HG03520 (cell line): Measurements from ENCODE around the gene DNAH10.

Experiments
- ATAC-seq: cut with Tn5 transposase; IDR thresholded peaks from one replicate; pipeline ENCODE4 v1.9.1; 2021; ENCODE audit warnings: mild to moderate bottlenecking, moderate library complexity; ENCODE audit not compliant: unreplicated experiment

The DNAH10 gene

DNA sequence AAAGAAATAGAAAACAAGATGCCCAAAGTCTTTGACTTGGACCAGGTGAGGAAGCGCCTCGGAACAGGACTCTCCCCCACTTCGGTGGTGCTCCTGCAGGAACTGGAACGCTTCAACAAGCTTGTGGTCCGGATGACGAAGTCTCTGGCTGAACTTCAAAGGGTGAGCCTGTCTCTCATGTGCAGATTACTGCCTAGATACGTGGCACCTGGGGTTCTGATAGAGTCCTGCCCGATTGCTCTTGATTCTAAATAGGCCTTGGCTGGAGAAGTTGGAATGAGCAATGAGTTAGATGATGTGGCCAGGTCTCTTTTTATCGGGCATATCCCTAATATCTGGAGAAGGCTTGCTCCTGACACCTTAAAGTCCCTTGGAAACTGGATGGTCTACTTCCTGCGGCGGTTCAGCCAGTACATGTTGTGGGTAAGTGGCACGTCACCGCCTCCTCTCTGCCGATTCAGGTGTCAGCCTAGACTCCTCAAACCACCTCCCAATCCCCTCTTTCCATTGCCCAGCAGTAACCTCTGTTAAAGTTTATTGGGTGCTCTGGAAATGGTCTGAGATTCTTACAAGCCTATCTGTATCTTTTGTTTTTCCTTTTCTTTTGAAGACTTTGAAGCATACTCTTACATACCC lies 169.7 kb downstream of the DNAH10 start:
- no peak for ATAC-seq

DNA sequence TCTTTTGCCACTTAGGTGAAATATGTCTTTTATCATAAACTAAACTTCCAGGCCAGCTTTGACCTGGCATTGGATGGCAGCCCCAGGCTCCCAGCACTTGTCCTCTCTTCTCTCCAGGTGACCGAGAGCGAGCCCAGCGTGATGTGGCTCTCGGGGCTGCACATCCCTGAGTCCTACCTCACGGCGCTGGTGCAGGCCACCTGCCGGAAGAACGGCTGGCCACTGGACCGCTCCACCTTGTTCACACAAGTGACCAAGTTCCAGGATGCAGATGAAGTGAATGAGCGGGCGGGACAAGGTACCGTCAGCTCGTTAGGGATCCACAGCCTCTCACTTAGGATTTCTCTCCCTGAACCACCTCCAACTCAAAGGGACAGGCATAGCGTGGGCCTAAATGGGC lies 171.1 kb downstream of the DNAH10 start:
- ATAC-seq: no peak

DNA sequence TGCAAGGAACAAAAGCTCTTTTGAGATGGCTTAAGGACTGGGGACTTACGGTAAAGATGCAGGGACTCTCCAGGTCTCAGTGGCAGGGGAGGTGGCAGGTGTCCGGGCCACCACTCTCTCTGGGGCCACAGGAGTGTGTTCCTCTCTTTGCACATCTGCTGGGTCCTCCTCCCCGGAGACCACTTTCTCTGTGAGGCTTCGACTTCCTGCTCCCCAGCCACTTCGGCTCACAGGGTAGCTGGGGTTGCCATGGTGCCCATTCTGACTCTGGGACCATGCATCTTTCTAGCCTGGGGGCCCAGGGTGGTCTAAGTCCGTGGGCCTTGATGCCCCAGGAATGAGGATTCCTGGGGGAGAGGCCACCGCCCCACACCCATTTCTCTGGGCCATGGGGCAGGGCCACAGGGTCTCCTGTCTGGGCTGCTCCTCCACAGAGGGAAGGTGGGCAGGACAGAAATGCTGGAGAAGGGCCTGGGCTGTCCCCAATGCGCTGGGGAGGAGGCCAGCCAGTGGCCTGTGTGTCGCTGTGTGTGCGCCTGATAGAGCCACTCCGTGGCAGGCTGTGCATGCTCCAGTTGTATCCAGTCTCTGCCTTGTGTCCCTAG lies 172.0 kb downstream of the DNAH10 start:
- ATAC-seq: no peak

DNA sequence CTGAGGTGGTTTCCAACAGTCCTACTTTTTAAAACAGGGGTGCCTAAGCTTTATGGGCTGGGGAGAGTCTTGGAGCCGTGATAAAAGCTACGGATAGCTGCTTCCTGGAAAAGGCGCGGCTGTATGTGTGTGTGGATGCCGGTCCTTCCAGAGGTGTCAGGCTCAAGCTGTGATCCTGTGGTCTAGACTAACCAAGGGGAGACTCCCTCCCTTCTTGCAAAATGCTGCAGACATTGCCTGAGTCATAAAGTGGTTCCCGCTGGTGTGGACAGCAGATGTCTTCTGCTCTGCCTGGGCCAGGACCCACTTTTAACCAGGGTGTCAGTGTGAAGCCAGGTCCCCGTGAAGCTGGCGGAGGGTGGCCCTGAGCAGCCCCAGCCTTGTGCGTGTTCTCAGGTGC lies 172.7 kb downstream of the DNAH10 start:
- no peak for ATAC-seq

DNA sequence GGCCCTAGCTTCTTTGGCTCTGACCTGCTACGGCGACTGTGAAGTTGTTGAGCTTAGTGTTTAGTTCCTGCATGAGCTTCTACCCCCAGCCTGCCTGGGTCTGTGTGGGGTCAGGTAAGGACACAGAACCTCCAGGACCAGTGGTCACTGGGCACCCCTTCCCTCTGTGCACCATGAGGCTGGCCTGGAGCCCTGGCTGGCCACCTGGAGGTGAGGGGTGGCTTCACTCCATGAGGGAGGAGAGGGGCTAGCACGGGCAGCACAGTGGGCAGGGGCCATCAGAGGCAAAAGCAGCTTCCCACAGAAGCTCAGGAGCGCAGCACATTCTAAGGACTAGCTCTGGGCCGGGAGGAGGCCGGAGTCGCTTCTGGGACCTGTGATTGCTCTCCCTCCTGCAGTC lies 173.9 kb downstream of the DNAH10 start:
- ATAC-seq: no peak

DNA sequence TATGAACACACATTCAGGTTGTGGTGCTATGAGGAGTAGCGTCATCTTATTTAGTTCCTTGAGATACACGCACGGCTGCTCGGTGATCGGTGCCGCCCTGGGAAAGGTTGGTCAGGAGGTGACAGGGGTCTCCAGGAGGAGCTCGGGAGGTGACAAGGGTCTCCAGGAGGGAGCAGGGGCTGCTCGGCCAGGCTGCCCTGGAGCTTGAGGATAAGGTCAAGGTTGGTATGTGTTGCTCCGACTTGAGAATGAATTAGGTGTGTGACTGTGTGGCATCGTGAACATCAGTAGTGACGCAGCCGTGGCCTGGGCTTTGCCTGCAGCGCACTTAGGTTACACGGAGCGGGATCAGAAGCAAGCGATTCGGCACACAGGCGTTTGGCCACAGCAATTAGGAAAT lies 174.4 kb downstream of the DNAH10 start:
- ATAC-seq: no peak

DNA sequence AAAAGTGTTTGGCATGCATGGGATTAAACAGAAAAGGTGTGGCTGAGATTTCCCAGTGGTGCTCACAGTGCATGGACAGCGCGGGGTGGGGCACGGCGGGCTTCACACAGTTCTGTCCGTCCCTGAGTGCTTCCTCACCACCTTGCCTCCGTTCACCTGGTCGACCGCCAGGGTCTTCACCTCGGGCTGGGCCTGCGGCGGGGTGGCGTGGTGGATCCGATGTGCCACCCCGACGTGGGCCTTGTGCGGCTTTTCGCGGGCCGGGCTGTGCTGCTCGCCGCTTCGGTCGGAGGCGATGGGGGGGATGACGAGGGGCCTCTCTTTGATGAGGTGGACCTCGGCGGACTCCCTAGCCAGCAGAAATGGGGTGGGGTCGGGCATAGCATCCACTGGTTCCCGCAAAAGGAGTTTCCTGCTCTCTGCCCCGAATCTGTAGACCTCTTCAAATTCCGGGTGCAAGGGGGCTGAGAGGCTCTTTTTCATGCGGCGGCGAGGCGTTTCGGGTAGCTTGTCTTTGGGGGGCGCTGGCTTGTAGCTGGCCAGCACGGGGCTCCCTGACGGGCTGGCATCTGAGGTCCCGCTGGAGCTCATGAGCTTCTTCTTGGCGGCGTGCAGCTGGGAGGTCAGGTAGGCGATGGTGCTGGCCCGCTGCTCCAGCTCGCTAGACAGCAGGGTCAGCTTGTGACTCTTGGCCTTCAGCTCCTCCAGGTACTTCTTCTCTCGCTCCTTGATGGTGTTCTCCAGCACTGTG lies 175.0 kb downstream of the DNAH10 start:
- no peak for ATAC-seq

GRCh38 chr12:123937707-123938591 lies 175.8 kb downstream of the DNAH10 start:
- ATAC-seq: no peak

- no peak for ATAC-seq
Measured at GRCh38 chr12:123938679-123939480, 176.8 kb downstream of the DNAH10 start.

DNA sequence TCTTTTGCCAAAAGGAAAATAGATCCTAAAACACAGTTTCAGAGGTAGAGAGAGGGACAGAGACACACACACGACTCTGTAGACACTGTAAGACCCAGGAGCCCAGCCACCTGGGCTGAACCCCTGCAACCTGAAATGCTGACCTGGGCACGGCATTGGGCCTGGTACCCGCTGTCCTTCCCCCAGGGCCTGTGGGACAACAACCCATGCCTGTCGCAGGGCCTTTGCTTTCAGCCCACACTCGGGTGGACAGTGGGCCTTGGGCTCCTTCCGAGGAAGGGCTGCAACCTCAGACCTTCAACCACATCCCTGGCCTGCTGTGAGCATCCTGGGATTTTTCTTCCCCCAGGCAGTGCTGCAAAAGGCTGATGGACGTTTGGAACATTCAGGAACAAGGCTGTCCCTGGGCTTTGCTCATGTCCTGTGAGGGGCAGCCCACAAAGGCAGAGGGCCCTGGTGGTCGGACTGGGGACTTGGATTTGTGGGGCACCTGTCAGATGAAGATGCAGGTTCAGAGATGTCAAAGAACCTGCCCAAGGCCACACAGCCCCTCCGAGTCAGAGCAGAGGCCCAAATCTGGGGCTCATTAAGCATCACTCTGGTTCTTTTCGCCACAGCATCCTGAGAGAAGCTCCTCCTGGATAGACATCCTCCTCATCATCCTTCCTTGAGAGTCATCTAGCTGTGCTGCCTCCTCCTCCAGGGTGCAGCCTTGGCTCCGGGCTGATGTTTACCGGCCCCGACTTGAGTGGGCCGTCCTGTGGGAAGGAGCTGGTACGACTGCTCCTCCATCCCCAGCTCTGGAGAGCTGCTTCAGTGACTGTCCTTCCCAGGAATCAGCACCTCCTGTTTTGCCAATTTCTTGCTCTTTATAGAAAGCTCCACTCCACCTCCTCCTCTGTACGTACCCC lies 177.9 kb downstream of the DNAH10 start:
- no peak for ATAC-seq

DNA sequence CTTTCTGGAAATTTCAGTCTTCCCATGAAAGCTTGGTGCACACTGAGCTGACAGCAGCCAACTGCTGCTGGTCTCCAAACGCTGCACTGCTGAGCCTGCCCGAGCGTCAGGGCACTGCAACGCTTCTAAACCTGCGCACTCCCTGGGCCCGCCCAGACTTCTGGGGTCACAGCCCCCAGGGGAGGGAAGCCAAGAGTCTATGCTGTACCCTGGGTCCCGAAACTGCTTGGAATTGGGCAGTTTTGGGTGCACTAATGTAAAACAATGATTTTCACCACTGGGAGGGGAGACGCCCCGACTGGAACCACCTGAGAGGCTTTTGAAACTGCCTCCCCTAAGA lies 178.5 kb downstream of the DNAH10 start:
- ATAC-seq: no peak

- no peak for ATAC-seq
Measured at GRCh38 chr12:123941000-123941399, 178.9 kb downstream of the DNAH10 start.

DNA sequence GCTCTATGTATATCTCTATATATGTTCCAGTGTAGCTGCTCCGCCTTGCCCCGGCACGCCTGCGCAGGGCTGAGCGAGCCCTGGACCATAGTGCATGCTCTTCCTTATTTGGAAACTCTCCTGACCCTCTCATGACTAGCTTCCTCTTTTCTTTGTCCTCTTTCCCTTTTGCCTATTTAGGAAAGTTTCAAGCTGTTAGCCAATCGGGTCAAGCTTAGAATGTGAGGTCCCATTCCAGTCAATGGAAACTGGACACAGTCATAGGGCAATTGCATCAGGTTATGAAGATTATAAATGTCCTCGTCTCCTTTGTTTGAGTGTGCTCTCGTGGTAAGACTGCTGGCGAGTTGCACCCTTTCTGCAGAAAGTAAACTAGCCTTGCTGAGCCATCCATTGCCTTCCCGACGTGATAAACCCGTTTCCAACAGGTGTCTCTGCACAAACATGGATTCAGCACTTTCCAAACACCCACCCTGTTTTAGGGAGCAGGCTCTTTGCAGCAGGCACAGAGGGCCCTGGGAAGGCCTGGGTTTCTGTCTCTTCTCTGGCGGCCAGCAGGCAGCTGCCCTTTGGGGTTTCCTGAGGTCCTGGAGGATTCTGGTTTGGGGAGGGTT lies 179.6 kb downstream of the DNAH10 start:
- no peak for ATAC-seq

GRCh38 chr12:123942238-123942653 lies 180.1 kb downstream of the DNAH10 start:
- no peak for ATAC-seq

DNA sequence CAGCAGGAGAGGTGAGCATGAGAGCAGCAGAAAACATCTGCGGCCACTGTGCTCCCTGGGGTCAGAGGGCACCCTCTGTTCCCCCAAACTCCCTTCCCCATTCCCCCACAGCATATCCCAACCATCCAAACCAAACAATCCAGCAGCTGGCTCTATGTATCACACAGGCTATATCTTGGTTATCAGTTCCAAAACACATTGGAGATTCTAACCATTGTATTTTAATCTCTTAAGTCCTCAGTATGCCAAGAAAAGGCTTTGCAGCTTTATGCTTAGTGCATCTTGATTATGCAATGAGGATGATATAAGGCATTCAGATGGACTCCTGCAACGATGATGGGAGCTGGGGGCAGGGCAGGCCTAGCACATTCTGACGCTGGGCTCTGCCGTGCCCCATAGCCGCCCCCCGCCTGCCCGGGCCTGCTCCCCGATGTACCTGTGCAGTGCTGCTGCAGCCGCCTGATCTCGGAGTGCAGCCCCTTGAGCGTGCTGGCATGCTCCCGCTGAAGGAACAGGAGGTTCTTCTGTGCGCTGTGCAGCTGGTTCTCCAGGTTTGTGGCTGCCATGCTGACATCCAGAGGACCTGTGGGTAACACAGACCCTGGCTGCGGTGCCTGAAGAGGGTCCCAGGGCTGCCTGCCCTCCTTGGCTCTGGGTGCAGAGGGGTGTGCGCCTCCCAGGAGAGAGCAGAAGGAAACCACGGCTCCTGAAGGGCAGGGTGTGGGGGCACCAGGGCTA lies 181.0 kb downstream of the DNAH10 start:
- no peak for ATAC-seq

DNA sequence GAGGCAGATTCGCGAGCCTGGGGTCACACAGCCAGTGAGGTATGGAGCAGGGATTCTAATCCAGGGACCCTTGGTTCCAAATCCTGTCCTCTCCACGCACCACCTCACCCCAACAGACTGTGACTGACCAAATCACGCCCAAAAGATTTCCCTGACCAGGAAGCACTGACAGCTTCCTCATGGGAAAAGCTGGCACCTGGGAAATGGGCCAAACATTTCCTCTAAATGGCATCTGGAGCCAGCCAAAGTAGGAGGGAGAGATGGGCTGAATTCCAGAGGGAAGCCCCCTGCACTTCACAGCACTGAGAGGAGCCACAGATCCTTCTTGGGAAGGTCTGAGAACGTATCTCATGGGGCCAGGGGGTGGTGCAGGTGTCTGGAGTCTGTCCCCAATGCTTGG lies 181.7 kb downstream of the DNAH10 start:
- ATAC-seq: no peak

DNA sequence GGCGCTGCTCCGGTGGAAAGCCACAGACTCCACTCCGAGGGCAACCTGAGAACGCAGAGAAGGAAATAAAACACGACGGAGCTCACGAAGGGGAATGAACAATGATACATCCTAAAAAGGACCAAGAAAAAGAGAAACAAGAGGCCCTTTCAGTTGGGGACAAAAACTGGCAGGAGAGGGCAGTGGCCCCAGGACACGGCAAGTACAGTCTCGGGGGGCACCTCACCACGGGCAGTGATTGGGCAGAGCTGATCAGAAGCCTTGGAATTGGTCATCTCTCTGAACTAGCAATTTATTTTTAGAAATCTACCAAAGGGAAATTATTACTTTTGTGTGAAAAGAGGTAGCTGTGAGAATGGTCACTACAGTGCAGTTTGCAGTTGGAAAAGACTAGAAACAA lies 182.6 kb downstream of the DNAH10 start:
- no peak for ATAC-seq
